Erythroblast (primary cell): ENCODE data around the gene OXSR1.

ENCODE experiments used
- GATA1 ChIP-seq: IDR thresholded peaks from 2 replicates; pipeline ENCODE4 v1.6.1; 2011; ENCODE audit warnings: low read depth, mild to moderate bottlenecking, control low read depth, low read length, moderate library complexity
- POLR2A ChIP-seq: IDR thresholded peaks from 2 replicates; pipeline ENCODE4 v1.6.1; 2011; ENCODE audit warnings: mild to moderate bottlenecking, low read length

DNA sequence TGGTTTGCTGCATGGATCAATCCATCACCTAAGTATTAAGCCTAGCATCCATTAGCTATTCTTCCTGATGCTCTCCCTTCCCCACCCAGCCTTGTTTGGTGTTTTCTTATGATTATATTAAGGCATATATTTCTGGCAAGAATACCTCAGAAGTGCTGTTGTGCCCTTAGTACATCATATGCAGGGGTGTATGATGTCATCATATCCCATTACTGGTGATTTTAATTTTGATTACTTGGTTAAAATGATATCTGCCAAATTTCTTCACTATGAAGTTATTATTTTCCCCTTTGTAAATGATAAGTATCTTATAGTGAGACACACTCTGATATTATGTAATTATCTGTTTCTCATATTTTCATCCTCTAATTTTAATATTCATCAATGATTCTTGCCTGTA lies 132.2 kb downstream of the OXSR1 start:
- TF ChIP-seq POLR2A = no peak
- TF ChIP-seq GATA1 = no peak
